Endodermal cell (in vitro differentiated cells): ENCODE measurements around the gene ZNF503. TPM values are rescaled to one million over a fixed set of nuclear protein-coding genes. Genes with fewer than 3 reads are reported as not detected.
A peak's percentile ranks its signal among the peaks of the same experiment; 100 is the strongest.

Experiments used
- DNase-seq: peaks from one replicate; pipeline ENCODE4 v3.0.0-alpha.2; 2017
- H3K27ac ChIP-seq: 2 replicates; pipeline ENCODE4 v1.5.1; 2013; ENCODE audit warnings: mild to moderate bottlenecking, low read depth, low read length, moderate library complexity
- H3K27me3 ChIP-seq: 2 replicates; pipeline ENCODE4 v1.6.1; 2013; ENCODE audit warnings: mild to moderate bottlenecking, low read length, moderate library complexity; ENCODE audit not compliant: insufficient read depth, control insufficient read depth, poor library complexity, severe bottlenecking
- H3K36me3 ChIP-seq: 2 replicates; pipeline ENCODE4 v1.7.0; 2013; ENCODE audit warnings: mild to moderate bottlenecking, low read length, moderate library complexity; ENCODE audit not compliant: control insufficient read depth, insufficient read depth
- H3K4me1 ChIP-seq: one replicate; pipeline ENCODE4 v1.7.0; 2013; ENCODE audit warnings: low read length; ENCODE audit not compliant: control insufficient read depth, insufficient read depth
- H3K4me3 ChIP-seq: 2 replicates; pipeline ENCODE4 v1.5.1; 2013; ENCODE audit warnings: mild to moderate bottlenecking, low read length, moderate library complexity
- H3K9ac ChIP-seq: 2 replicates; pipeline ENCODE4 v1.6.1; 2013; ENCODE audit warnings: mild to moderate bottlenecking, low read length, moderate library complexity; ENCODE audit not compliant: poor library complexity, severe bottlenecking; ENCODE audit errors: extremely low read depth
- H3K9me3 ChIP-seq: 2 replicates; pipeline ENCODE4 v1.6.1; 2013; ENCODE audit warnings: mild to moderate bottlenecking, low read length, moderate library complexity; ENCODE audit not compliant: control insufficient read depth
- H3K27ac Mint-ChIP-seq: 2 replicates; pipeline ENCODE4 v1.8.0; 2020; ENCODE audit warnings: mixed read lengths
- H3K27me3 Mint-ChIP-seq: 2 replicates; pipeline ENCODE4 v1.8.0; 2021; ENCODE audit warnings: mild to moderate bottlenecking, mixed read lengths; ENCODE audit not compliant: insufficient read depth
- H3K36me3 Mint-ChIP-seq: 2 replicates; pipeline ENCODE4 v1.8.0; 2020; ENCODE audit warnings: low read depth, mixed read lengths
- H3K4me1 Mint-ChIP-seq: 2 replicates; pipeline ENCODE4 v1.8.0; 2020; ENCODE audit warnings: mixed read lengths
- H3K4me3 Mint-ChIP-seq: 2 replicates; pipeline ENCODE4 v1.8.0; 2020; ENCODE audit warnings: mild to moderate bottlenecking, moderate library complexity, mixed read lengths
- H3K9me3 Mint-ChIP-seq: 2 replicates; pipeline ENCODE4 v1.8.0; 2020; ENCODE audit warnings: mild to moderate bottlenecking, mixed read lengths
- CTCF ChIP-seq: fragments of 200-600 bp; sonication (generic); conservative IDR thresholded peaks from 2 replicates; pipeline ENCODE4 v1.5.0; 2021; ENCODE audit warnings: antibody characterized with exemption, mild to moderate bottlenecking
- WGBS, 2 experiments: methylation state at CpG; one replicate each; pipeline versions ENCODE4 v1.1.5 to v1.1.7; 2013; ENCODE audit warnings: missing lambda C conversion rate in 2 of 2, mixed read lengths in 1 of 2; ENCODE audit not compliant: insufficient coverage in 1 of 2, insufficient read length in 1 of 2; 5-methylcytosine and 5-hydroxymethylcytosine counted together
- total RNA-seq, 2 donors: library from RNA; stranded (reverse); fragmentation: NEBNext Ultra II Directional in 1 of 2; extraction: Animal tissue kit (Norgen Biotek cat#: 25700) in 1 of 2; gene quantifications; 2 replicates in 1 of 2; 3 replicates in 1 of 2; pipeline ENCODE4 v1.2.1, GENCODE V29; 2021

The ZNF503 gene
- total RNA-seq, 2 donors from 2014 or later: 0.40 to 1.1 TPM

GRCh38 chr10:75402486-75403143 lies 1.1 kb upstream of the ZNF503 start:
- H3K4me1 ChIP-seq: peaks cover 7% of the 10 kb centered on the region
- no peaks in the 10 kb centered on the region for H3K36me3 Mint-ChIP-seq
- peaks cover 83% of the 10 kb centered on the region for H3K27me3 ChIP-seq
- 0% methylated on average over 17 to 42 of the region's 42 CpGs for WGBS, 2 experiments
- H3K9me3 Mint-ChIP-seq: no peaks in the 10 kb centered on the region
- no peaks in the 10 kb centered on the region for H3K36me3 ChIP-seq
- peaks cover 35% of the 10 kb centered on the region for H3K4me1 Mint-ChIP-seq
- H3K9ac ChIP-seq: no peak overlapping the region
- H3K4me3 ChIP-seq: peak overlapping the region; percentile 87
- TF ChIP-seq CTCF: no peak
- peak overlapping the region; percentile 93 for H3K27ac ChIP-seq
- peak overlapping the region; percentile 3 for H3K27ac Mint-ChIP-seq
- peak; percentile 80 for DNase-seq
- H3K27me3 Mint-ChIP-seq: peaks cover 89% of the 10 kb centered on the region
- peak overlapping the region; percentile 61 for H3K4me3 Mint-ChIP-seq
- H3K9me3 ChIP-seq: no peaks in the 10 kb centered on the region

GRCh38 chr10:75400771-75401568 lies 594 bp downstream of the ZNF503 start:
- Histone ChIP-seq H3K4me3 (peak overlapping the region; percentile 87), H3K27me3 (peaks cover 83% of the 10 kb centered on the region), H3K9ac (no peak overlapping the region), H3K9me3 (no peaks in the 10 kb centered on the region), H3K36me3 (no peaks in the 10 kb centered on the region), H3K27ac (peak overlapping the region; percentile 88), H3K4me1 (peaks cover 2% of the 10 kb centered on the region)
- WGBS, 2 experiments: 1 to 2% methylated on average over 17 to 68 of the region's 68 CpGs
- no peak for TF ChIP-seq CTCF
- peak overlapping the region; percentile 61 for H3K4me3 Mint-ChIP-seq
- DNase-seq: peak; percentile 85
- peaks cover 28% of the 10 kb centered on the region for H3K4me1 Mint-ChIP-seq
- no peaks in the 10 kb centered on the region for H3K36me3 Mint-ChIP-seq
- peaks cover 89% of the 10 kb centered on the region for H3K27me3 Mint-ChIP-seq
- no peak overlapping the region for H3K27ac Mint-ChIP-seq
- H3K9me3 Mint-ChIP-seq: no peaks in the 10 kb centered on the region

GRCh38 chr10:75400163-75400770 lies 1.3 kb downstream of the ZNF503 start:
- Mint-ChIP-seq H3K36me3 (no peaks in the 10 kb centered on the region), H3K4me1 (peaks cover 24% of the 10 kb centered on the region), H3K9me3 (no peaks in the 10 kb centered on the region), H3K27me3 (peaks cover 90% of the 10 kb centered on the region), H3K4me3 (peak overlapping the region; percentile 61), H3K27ac (no peak overlapping the region)
- peak overlapping the region; percentile 88 for H3K27ac ChIP-seq
- H3K4me3 ChIP-seq: peak overlapping the region; percentile 87
- H3K9me3 ChIP-seq: no peaks in the 10 kb centered on the region
- no peak for TF ChIP-seq CTCF
- WGBS, 2 experiments: 0 to 1% methylated on average over 11 to 39 of the region's 39 CpGs
- peaks cover 83% of the 10 kb centered on the region for H3K27me3 ChIP-seq
- H3K36me3 ChIP-seq: no peaks in the 10 kb centered on the region
- H3K9ac ChIP-seq: no peak overlapping the region
- H3K4me1 ChIP-seq: peaks cover 2% of the 10 kb centered on the region
- DNase-seq: no peak
